ENCODE data around the gene MSS51.

The MSS51 gene

DNA sequence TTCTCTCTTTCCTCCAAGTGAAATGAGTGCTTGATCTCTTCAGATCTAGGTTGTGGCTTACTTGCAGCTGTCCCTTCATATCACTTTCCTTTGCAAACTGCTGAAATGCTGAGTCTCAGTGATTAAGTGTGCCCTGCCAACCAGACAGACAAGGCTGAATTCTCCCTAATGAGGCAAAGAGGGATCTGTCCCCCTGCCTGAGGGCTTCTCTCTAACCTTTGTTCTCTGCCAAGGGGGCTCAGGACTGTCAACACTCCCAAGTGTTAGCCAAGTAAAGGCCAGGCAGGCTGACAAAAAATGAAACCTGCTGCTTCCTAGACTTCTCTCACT lies at the start of gene MSS51:
TSS of gene MSS51 (minus strand) at position 24 of the 330 bp plus-strand sequence. CDS start 5,277 bp downstream, outside the sequence.
- no peak within 1 kb of the TSS for H3K4me3 ChIP-seq (ENCODE audit: low read depth, low read length)
- ChIA-PET POLR2A (no interaction called here), CTCF (no interaction called here)
- TF ChIP-seq, protein P1, sequence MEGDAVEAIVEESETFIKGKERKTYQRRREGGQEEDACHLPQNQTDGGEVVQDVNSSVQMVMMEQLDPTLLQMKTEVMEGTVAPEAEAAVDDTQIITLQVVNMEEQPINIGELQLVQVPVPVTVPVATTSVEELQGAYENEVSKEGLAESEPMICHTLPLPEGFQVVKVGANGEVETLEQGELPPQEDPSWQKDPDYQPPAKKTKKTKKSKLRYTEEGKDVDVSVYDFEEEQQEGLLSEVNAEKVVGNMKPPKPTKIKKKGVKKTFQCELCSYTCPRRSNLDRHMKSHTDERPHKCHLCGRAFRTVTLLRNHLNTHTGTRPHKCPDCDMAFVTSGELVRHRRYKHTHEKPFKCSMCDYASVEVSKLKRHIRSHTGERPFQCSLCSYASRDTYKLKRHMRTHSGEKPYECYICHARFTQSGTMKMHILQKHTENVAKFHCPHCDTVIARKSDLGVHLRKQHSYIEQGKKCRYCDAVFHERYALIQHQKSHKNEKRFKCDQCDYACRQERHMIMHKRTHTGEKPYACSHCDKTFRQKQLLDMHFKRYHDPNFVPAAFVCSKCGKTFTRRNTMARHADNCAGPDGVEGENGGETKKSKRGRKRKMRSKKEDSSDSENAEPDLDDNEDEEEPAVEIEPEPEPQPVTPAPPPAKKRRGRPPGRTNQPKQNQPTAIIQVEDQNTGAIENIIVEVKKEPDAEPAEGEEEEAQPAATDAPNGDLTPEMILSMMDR (IDR thresholded peaks at IDR 0.05; ENCODE audit: insufficient read depth, low read length, missing control alignments), result no peak
- no peak for DNase-seq (ENCODE audit: low read depth, low spot score)

DNA sequence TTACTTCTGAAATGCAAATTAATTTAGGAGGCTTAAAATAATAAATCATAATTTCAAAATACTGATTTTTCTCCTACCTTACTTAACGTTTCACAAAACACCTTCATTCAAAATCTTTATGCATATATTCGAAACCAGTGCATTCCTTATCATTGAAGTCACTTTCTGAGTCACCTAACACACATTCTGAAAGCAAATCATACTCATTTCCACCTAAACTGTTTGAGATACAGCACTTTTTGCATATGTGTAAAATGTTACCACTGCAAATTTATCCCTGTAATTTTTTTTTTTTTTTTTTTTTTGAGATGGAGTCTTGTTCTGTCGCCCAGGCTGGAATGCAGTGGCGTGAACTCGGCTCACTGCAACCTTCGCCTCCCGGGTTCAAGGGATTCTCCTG lies 46.8 kb upstream of the MSS51 start:
- ChIA-PET CTCF (no interaction called here), POLR2A (no interaction called here)
- no peak for DNase-seq (ENCODE audit: low read depth, low spot score)
- TF ChIP-seq, protein P1 (IDR thresholded peaks at IDR 0.05; ENCODE audit: insufficient read depth, low read length, missing control alignments), result no peak
- no peak overlapping the region for H3K4me3 ChIP-seq (ENCODE audit: low read depth, low read length)

DNA sequence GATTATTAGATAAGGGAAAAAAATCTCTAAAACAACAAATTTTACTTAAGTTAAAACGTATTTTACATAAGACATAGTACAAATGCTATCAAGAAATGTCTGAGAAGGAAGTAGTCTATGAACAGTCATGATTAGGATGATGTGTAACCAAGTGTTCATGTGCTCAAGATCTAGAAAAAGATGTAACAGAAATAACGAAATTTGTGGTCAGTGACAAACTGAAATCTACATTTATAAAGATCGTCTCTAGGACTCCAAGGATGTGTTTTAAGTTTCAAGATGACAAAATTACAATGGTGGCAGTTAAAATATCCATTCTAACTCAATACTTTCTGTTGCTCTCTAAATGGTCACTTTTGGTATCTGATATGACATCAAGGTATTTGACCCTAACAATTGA lies 45.3 kb upstream of the MSS51 start:
- DNase-seq (ENCODE audit: low read depth, low spot score), result no peak
- ChIA-PET CTCF (no interaction called here), POLR2A (no interaction called here)

DNA sequence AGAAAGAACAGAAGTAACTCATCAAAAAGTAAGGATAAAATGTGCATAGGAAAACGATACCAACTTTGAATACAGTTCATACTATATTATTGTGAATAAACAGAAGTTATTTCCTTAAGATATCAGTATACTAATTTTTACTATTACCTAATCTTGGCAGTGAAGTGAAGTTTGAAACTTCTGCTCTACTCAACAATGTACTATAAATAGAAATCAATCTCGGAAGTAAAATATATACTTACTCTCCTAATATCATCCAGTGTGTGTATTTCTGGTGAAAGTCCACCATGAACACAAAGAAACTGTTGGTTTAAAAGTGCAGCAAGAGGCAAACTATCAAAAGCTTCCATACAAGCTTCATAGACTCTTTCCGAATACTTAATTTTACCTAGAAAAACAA lies 37.9 kb upstream of the MSS51 start:
- CTCF ChIA-PET, result no interaction called here
- POLR2A ChIA-PET, result no interaction called here
- no peak overlapping the region for H3K4me3 ChIP-seq (ENCODE audit: low read depth, low read length)
- TF ChIP-seq, protein P1 (IDR thresholded peaks at IDR 0.05; ENCODE audit: insufficient read depth, low read length, missing control alignments), result no peak
- DNase-seq (ENCODE audit: low read depth, low spot score), result no peak

More for the DNA sequence above, 45.3 kb upstream of the MSS51 start:
- TF ChIP-seq, protein P1 (IDR thresholded peaks at IDR 0.05; ENCODE audit: insufficient read depth, low read length, missing control alignments), result no peak
- H3K4me3 ChIP-seq (ENCODE audit: low read depth, low read length), result no peak overlapping the region

- ChIA-PET POLR2A (no interaction called here), CTCF (no interaction called here)
- TF ChIP-seq, protein P1 (IDR thresholded peaks at IDR 0.05; ENCODE audit: insufficient read depth, low read length, missing control alignments), result no peak
- no peak for DNase-seq (ENCODE audit: low read depth, low spot score)
- H3K4me3 ChIP-seq (ENCODE audit: low read depth, low read length), result no peak overlapping the region
Measured at GRCh38 chr10:73469579-73469978, 36.2 kb upstream of the MSS51 start.

DNA sequence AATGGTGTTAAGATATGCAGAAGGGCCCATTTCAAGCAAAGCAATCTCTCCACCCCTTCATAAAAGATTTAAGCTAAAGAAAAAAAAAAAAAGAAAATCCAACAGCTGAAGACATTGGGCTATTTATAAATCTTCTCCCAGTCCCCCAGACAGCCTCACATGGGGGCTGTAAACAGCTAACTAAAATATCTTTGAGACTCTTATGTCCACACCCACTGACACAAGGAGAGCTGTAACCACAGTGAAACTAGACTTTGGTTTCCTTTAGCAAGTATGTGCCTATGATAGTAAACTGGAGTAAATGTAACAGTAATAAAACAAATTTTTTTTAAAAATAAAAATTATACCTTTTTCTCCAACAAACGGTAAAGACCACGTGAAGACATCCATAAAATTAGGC lies 33.8 kb upstream of the MSS51 start:
- POLR2A ChIA-PET, result no interaction called here
- TF ChIP-seq, protein P1 (IDR thresholded peaks at IDR 0.05; ENCODE audit: insufficient read depth, low read length, missing control alignments), result no peak
- DNase-seq (ENCODE audit: low read depth, low spot score), result no peak
- CTCF ChIA-PET, result no interaction called here
- no peak overlapping the region for H3K4me3 ChIP-seq (ENCODE audit: low read depth, low read length)

Measured in AG04449 (cell line).